ENCODE results near the gene ARHGAP15.

GRCh38 chr2:143564419-143564818, 435.2 kb downstream of the ARHGAP15 start:
- TF ChIP-seq CTCF (IDR thresholded peaks at IDR 0.05) (no peak), POLR2A (IDR thresholded peaks at IDR 0.05) (no peak)

Measured in adrenal gland (tissue), 5 donors.